ENCODE results near the gene SLC6A6. TPM values are rescaled to one million over a fixed set of nuclear protein-coding genes. Genes with fewer than 3 reads are reported as not detected.

The SLC6A6 gene
- total and polyA plus RNA-seq, 10 of the 15 experiments (the other 5 are each of a cell fraction or from before 2014, with no cell fraction given), result 5.6 to 47.0 (median 20.2) TPM

GRCh38 chr3:14433106-14433505 lies 30.7 kb downstream of the SLC6A6 start:
- Histone ChIP-seq H3K4me3 (peak overlapping the region; percentile 26; the same call in 1 of the 2 replicates), H3K79me2 (ENCODE audit: control insufficient read depth, insufficient read depth, low read length) (peaks cover 42% of the 10 kb centered on the region), H4K20me1 (ENCODE audit: control insufficient read depth, insufficient read depth) (no peaks in the 10 kb centered on the region), H3K4me2 (ENCODE audit: control insufficient read depth, insufficient read depth) (peak overlapping the region; percentile 99), H3K9ac (ENCODE audit: control insufficient read depth, insufficient read depth, low read length) (peak overlapping the region; percentile 85), H3K27me3 (replicated peaks in 1 of 2; ENCODE audit: control insufficient read depth in 2 of 2, insufficient read depth in 2 of 2, low read length in 1 of 2) (no peaks in the 10 kb centered on the region), H3K9me3 (replicated peaks; ENCODE audit: control insufficient read depth, insufficient read depth, low read length) (no peaks in the 10 kb centered on the region), H2AFZ (ENCODE audit: control insufficient read depth, low read depth, low read length) (no peak overlapping the region; the same call in none of the 2 replicates), H3K27ac (ENCODE audit: control insufficient read depth, insufficient read depth) (peak overlapping the region; percentile 99), H3K4me1 (ENCODE audit: control insufficient read depth, insufficient read depth, low read length) (peaks cover 57% of the 10 kb centered on the region), H3K36me3 (ENCODE audit: control insufficient read depth in 2 of 2, insufficient read depth in 2 of 2, low read length in 1 of 2) (peaks cover 2 to 3% of the 10 kb centered on the region in 2 experiments; a peak in 1 of 4 replicates)
- POLR2A ChIA-PET, result interaction anchor here (0.6 to 5.7 kb wide), 8 partner anchors 9 to 1949 kb away, joined by 3 to 53 read pairs (median 4); partner anchors contain the start of genes SLC6A6 and TSEN2
- no peak for ATAC-seq
- no TSS peak for BruUV-seq (replicated peaks)
- RAD21 ChIA-PET (ENCODE audit: unreplicated experiment), result interaction anchor here (0.7 to 11.7 kb wide), 5 partner anchors 9 to 34 kb away, joined by 3 to 144 read pairs (median 4); partner anchors contain the start of gene SLC6A6
- CTCF ChIA-PET, result interaction anchor here (0.7 to 7.6 kb wide), 10 partner anchors 8 to 232 kb away, joined by 3 to 96 read pairs (median 6); partner anchors contain the start of gene SLC6A6
- in situ Hi-C loops (cut with MboI), result no loop called here
- intact Hi-C loops (cut with micrococcal nuclease; ENCODE audit: unreplicated experiment), result loop anchor here (10.0 kb wide), 1 partner anchor 1018 kb away; no protein-coding TSS in a partner anchor
- DNase-seq (ENCODE audit: low read depth, low spot score), result no peak
- no peak for FAIRE-seq
- no peak for TF ChIP-seq RB1 (IDR thresholded peaks at IDR 0.05; ENCODE audit: borderline replicate concordance)
- no peak for TF ChIP-seq SPI1 (IDR thresholded peaks at IDR 0.05; ENCODE audit: borderline replicate concordance, insufficient read depth, low read depth, low read length)
- TF ChIP-seq ZBED1 (IDR thresholded peaks at IDR 0.05; ENCODE audit: borderline replicate concordance), result no peak
- no peak for TF ChIP-seq SUPT20H (IDR thresholded peaks at IDR 0.05; ENCODE audit: borderline replicate concordance, control insufficient read depth, low read depth, low read length)
- TF ChIP-seq ZBTB33 (IDR thresholded peaks at IDR 0.05), result peak; percentile 3; the same call in 1 of the 2 replicates
- TF ChIP-seq NRF1 (conservative IDR thresholded peaks at IDR 0.05; ENCODE audit: low read depth, low read length), result no peak
- TF ChIP-seq MLLT1 (IDR thresholded peaks at IDR 0.05), result peak; percentile 57; the same call in 1 of the 2 replicates
- TF ChIP-seq ZNF217 (IDR thresholded peaks at IDR 0.05), result no peak
- 20% methylated on average over 8 of the region's 8 CpGs for WGBS (ENCODE audit: insufficient coverage, insufficient replicate concordance, low lambda C conversion rate, missing lambda C conversion rate)
- SMC1A ChIA-PET (ENCODE audit: uncharacterized antibody, unreplicated experiment), result interaction anchor here (1.3 to 11.7 kb wide), 7 partner anchors 9 to 229 kb away, joined by 3 to 143 read pairs (median 7); partner anchors contain the start of gene SLC6A6

All from GM12878 (cell line).